H1 (cell line): ENCODE measurements around the gene NSUN2. TPM values are rescaled to one million over a fixed set of nuclear protein-coding genes. Genes with fewer than 3 reads are reported as not detected.

Source experiments
- CTCF ChIA-PET: fragments of 300-600 bp; sonication (Branson Sonifier 250); formaldehyde crosslinking; loops from one replicate; lab custom pipeline; 2021; ENCODE audit not compliant: partially characterized antibody; lab: Charles Lee
- POLR2A ChIA-PET: fragments of 300-600 bp; sonication (Branson Sonifier 250); formaldehyde crosslinking; loops from one replicate; lab custom pipeline; 2021; ENCODE audit warnings: inconsistent platforms; ENCODE audit not compliant: partially characterized antibody; lab: Charles Lee
- DNase-seq, 2 experiments: peaks; one replicate each; pipeline versions ENCODE4 v3.0.0 to v3.0.0-alpha.2; 2010 to 2022; ENCODE audit warnings: low spot score in 2 of 2, low read depth in 1 of 2, mixed read lengths in 1 of 2
- FAIRE-seq: peaks from 2 replicates; lab custom pipeline; 2011; peaks lifted over from hg19 to GRCh38; lab: Jason Lieb, UNC
- H2AFZ ChIP-seq: 2 replicates; pipeline ENCODE4 v1.8.1; 2012; ENCODE audit warnings: low read length, inconsistent platforms
- H2AK5ac ChIP-seq: 2 replicates; pipeline ENCODE4 v1.6.1; 2013; ENCODE audit warnings: low read depth, low read length
- H2BK120ac ChIP-seq: replicated peaks from 2 replicates; pipeline ENCODE3; 2013; ENCODE audit warnings: low read depth, low read length, inconsistent platforms
- H2BK12ac ChIP-seq: 2 replicates; pipeline ENCODE4 v1.6.1; 2013; ENCODE audit warnings: low read depth, low read length
- H2BK15ac ChIP-seq: 2 replicates; pipeline ENCODE4 v1.6.1; 2013; ENCODE audit warnings: low read length
- H2BK20ac ChIP-seq: 2 replicates; pipeline ENCODE4 v1.6.1; 2013; ENCODE audit warnings: low read length
- H2BK5ac ChIP-seq: 2 replicates; pipeline ENCODE4 v1.6.1; 2013; ENCODE audit warnings: low read depth, low read length
- H3K14ac ChIP-seq: 2 replicates; pipeline ENCODE4 v1.6.1; 2013; ENCODE audit warnings: inconsistent platforms; ENCODE audit not compliant: insufficient read length
- H3K18ac ChIP-seq: 2 replicates; pipeline ENCODE4 v1.6.1; 2013; ENCODE audit warnings: low read length; ENCODE audit errors: extremely low read depth
- H3K23ac ChIP-seq: 2 replicates; pipeline ENCODE4 v1.6.1; 2013; ENCODE audit warnings: inconsistent platforms; ENCODE audit not compliant: insufficient read length
- H3K23me2 ChIP-seq: 2 replicates; pipeline ENCODE4 v1.6.1; 2013; ENCODE audit warnings: low read depth, low read length
- H3K27ac ChIP-seq: 2 replicates; pipeline ENCODE4 v1.6.1; 2011; ENCODE audit warnings: low read depth, low read length, inconsistent platforms
- H3K27me3 ChIP-seq, 4 experiments: replicated peaks in 1 of 4; 1 replicate in 1 of 4; 2 replicates in 3 of 4; pipeline versions ENCODE4 v1.6.1 to v1.8.1; 2011 to 2013; ENCODE audit warnings: low read length in 3 of 4, mild to moderate bottlenecking in 3 of 4, inconsistent platforms in 2 of 4, mixed read lengths in 2 of 4, moderate library complexity in 1 of 4; ENCODE audit not compliant: control insufficient read depth in 3 of 4, insufficient read depth in 3 of 4; ENCODE audit errors: extremely low read depth in 1 of 4
- H3K36me3 ChIP-seq, 4 experiments: 2 replicates each; pipeline versions ENCODE4 v1.6.1 to v1.8.1; 2011 to 2013; ENCODE audit warnings: mild to moderate bottlenecking in 4 of 4, low read length in 3 of 4, moderate library complexity in 2 of 4, control low read depth in 1 of 4, inconsistent platforms in 1 of 4; ENCODE audit not compliant: insufficient read depth in 4 of 4, control insufficient read depth in 2 of 4
- H3K4ac ChIP-seq: replicated peaks from 2 replicates; pipeline ENCODE3; 2013; ENCODE audit warnings: low read length, low read depth, mixed read lengths, inconsistent platforms; ENCODE audit not compliant: insufficient read length
- H3K4me1 ChIP-seq, 4 experiments: replicated peaks in 1 of 4; 1 replicate in 1 of 4; 2 replicates in 3 of 4; pipeline versions ENCODE4 v1.6.1 to v1.8.1; 2011 to 2013; ENCODE audit warnings: low read length in 3 of 4, inconsistent platforms in 2 of 4, mixed read lengths in 1 of 4; ENCODE audit not compliant: insufficient read depth in 4 of 4, control insufficient read depth in 3 of 4
- H3K4me2 ChIP-seq, 2 experiments: 2 replicates each; pipeline versions ENCODE4 v1.6.1 to v1.8.1; 2011 to 2013; ENCODE audit warnings: low read depth in 2 of 2, low read length in 2 of 2, control low read depth in 1 of 2, inconsistent platforms in 1 of 2, mild to moderate bottlenecking in 1 of 2; ENCODE audit not compliant: insufficient read depth in 1 of 2
- H3K4me3 ChIP-seq, 4 experiments: fragments of 200-600, 300-600 bp in 1 of 4; sonication (generic), shearing (Covaris generic), sonication (Bioruptor Twin) in 1 of 4; 2 replicates each; pipeline versions ENCODE4 v1.5.1 to v1.8.1; 2011 to 2016; ENCODE audit warnings: low read length in 4 of 4, low read depth in 3 of 4, control low read depth in 2 of 4, inconsistent platforms in 2 of 4, mild to moderate bottlenecking in 2 of 4, mixed read lengths in 1 of 4, moderate library complexity in 1 of 4; ENCODE audit not compliant: insufficient read depth in 2 of 4; ENCODE audit errors: extremely low read depth in 1 of 4
- H3K56ac ChIP-seq: replicated peaks from 2 replicates; pipeline ENCODE3; 2013; ENCODE audit warnings: low read depth, mild to moderate bottlenecking, mixed read lengths, low read length, inconsistent platforms; ENCODE audit not compliant: insufficient read length
- H3K79me1 ChIP-seq: 2 replicates; pipeline ENCODE4 v1.6.1; 2013; ENCODE audit warnings: low read depth, low read length, control low read depth
- H3K79me2 ChIP-seq, 2 experiments: 2 replicates each; pipeline versions ENCODE4 v1.6.1 to v1.8.1; 2012 to 2013; ENCODE audit warnings: low read length in 2 of 2, mild to moderate bottlenecking in 2 of 2, inconsistent platforms in 1 of 2; ENCODE audit not compliant: insufficient read depth in 2 of 2, control insufficient read depth in 1 of 2
- H3K9ac ChIP-seq, 4 experiments: replicated peaks in 1 of 4; 1 replicate in 1 of 4; 2 replicates in 3 of 4; pipeline versions ENCODE4 v1.6.1 to v1.8.1; 2011 to 2013; ENCODE audit warnings: low read depth in 3 of 4, low read length in 3 of 4, control low read depth in 2 of 4, mild to moderate bottlenecking in 2 of 4, moderate library complexity in 2 of 4, inconsistent platforms in 1 of 4; ENCODE audit errors: extremely low read depth in 1 of 4
- H3K9me3 ChIP-seq, 2 experiments: 2 replicates each; pipeline versions ENCODE4 v1.6.1 to v1.8.1; 2012 to 2013; ENCODE audit warnings: mild to moderate bottlenecking in 2 of 2, moderate library complexity in 2 of 2, control low read depth in 1 of 2, inconsistent platforms in 1 of 2, low read depth in 1 of 2, low read length in 1 of 2, mixed read lengths in 1 of 2; ENCODE audit not compliant: insufficient read depth in 2 of 2
- H4K20me1 ChIP-seq, 2 experiments: replicated peaks in 1 of 2; 2 replicates each; pipeline versions ENCODE3 to v1.8.1; 2011 to 2013; ENCODE audit warnings: inconsistent platforms in 2 of 2, low read length in 2 of 2, mild to moderate bottlenecking in 1 of 2; ENCODE audit not compliant: insufficient read depth in 2 of 2, control insufficient read depth in 1 of 2
- H4K5ac ChIP-seq: 2 replicates; pipeline ENCODE4 v1.6.1; 2013; ENCODE audit warnings: low read length, low read depth, mixed read lengths, inconsistent platforms; ENCODE audit not compliant: insufficient read length
- H4K8ac ChIP-seq: 2 replicates; pipeline ENCODE4 v1.8.0; 2013; ENCODE audit warnings: mild to moderate bottlenecking, moderate library complexity, low read length, inconsistent platforms; ENCODE audit not compliant: insufficient read depth; ENCODE audit errors: extremely low read depth
- H4K91ac ChIP-seq: replicated peaks from 2 replicates; pipeline ENCODE3; 2013; ENCODE audit warnings: low read length, mixed read lengths, inconsistent platforms; ENCODE audit not compliant: insufficient read length
- CBX5 ChIP-seq: fragments of 300-800, 300-1000 bp; sonication (generic); IDR thresholded peaks from 2 replicates; pipeline ENCODE4 v1.7.1; 2016; ENCODE audit warnings: antibody characterized with exemption, low read length, low read depth
- CEBPB ChIP-seq: IDR thresholded peaks from 2 replicates; pipeline ENCODE4 v1.6.1; 2012; ENCODE audit warnings: low read depth, low read length
- CHD2 ChIP-seq: IDR thresholded peaks from 2 replicates; pipeline ENCODE4 v1.6.1; 2012; ENCODE audit warnings: low read length, improper control_type of control experiment
- FOSL1 ChIP-seq: IDR thresholded peaks from 2 replicates; pipeline ENCODE4 v1.6.1; 2011; ENCODE audit warnings: mild to moderate bottlenecking, low read depth, low read length, moderate library complexity; ENCODE audit not compliant: insufficient read depth
- KDM1A ChIP-seq: fragments of 200-600, 300-600 bp; sonication (generic); IDR thresholded peaks from 2 replicates; pipeline ENCODE4 v1.7.1; 2016; ENCODE audit warnings: mild to moderate bottlenecking, low read length, borderline replicate concordance
- SIX5 ChIP-seq: IDR thresholded peaks from 2 replicates; pipeline ENCODE4 v1.6.1; 2011; ENCODE audit warnings: mild to moderate bottlenecking, low read depth, low read length
- SRF ChIP-seq: IDR thresholded peaks from 2 replicates; pipeline ENCODE4 v1.6.1; 2011; ENCODE audit warnings: mild to moderate bottlenecking, low read depth, low read length, moderate library complexity
- TAF7 ChIP-seq: optimal IDR thresholded peaks from 2 replicates; pipeline ENCODE3; 2011; ENCODE audit warnings: low read depth, mild to moderate bottlenecking, inconsistent platforms, low read length, moderate library complexity, borderline replicate concordance
- TEAD4 ChIP-seq: IDR thresholded peaks from 2 replicates; pipeline ENCODE4 v1.6.1; 2012; ENCODE audit warnings: low read depth, low read length, inconsistent platforms, mixed read lengths
- WGBS, 2 experiments: shearing (Covaris generic) in 1 of 2; methylation state at CpG; one replicate each; pipeline versions ENCODE4 v1.1.6 to v1.1.7; 2013 to 2015; ENCODE audit warnings: low lambda C conversion rate in 2 of 2, mixed read lengths in 2 of 2, inconsistent platforms in 1 of 2, low coverage in 1 of 2, missing lambda C conversion rate in 1 of 2; ENCODE audit not compliant: insufficient replicate concordance in 2 of 2, insufficient coverage in 1 of 2, insufficient read length in 1 of 2; ENCODE audit errors: extremely low coverage in 1 of 2, missing lambda C conversion rate in 1 of 2; 5-methylcytosine and 5-hydroxymethylcytosine counted together
- polyA plus RNA-seq, 7 experiments: library from polyadenylated mRNA; depleted of rRNA in 3 of 7; stranded (reverse) in 5 of 7; unstranded in 2 of 7; fragments of >200 nt in 5 of 7; fragments of 200-250 nt in 2 of 7; gene quantifications; 1 replicate in 5 of 7; 2 replicates in 1 of 7; 4 replicates in 1 of 7; pipeline versions ENCODE4 v1.2.1 to v1.2.3, GENCODE V29; 2011 to 2013; ENCODE audit warnings: missing spikeins in 2 of 7, mixed read lengths in 2 of 7
- total RNA-seq: library from RNA; stranded (reverse); fragmentation: NEBNext Ultra II Directional; extraction: Animal tissue kit (Norgen Biotek cat#: 25700); gene quantifications from 2 replicates; pipeline ENCODE4 v1.2.1, GENCODE V29; 2021

The NSUN2 gene
- total and polyA plus RNA-seq, 2 of the 8 experiments (the other 6 are each of a cell fraction or from before 2014, with no cell fraction given): 47.3 to 94.7 TPM

- no peak overlapping the region for H2BK12ac ChIP-seq
- no peak overlapping the region for H3K14ac ChIP-seq
Observed at GRCh38 chr5:6673031-6673430, 40.2 kb upstream of the NSUN2 start.

More at GRCh38 chr5:6673031-6673430, 40.2 kb upstream of the NSUN2 start:
- POLR2A ChIA-PET: interaction anchor here (1.6 kb wide), 1 partner anchor 9 kb away, joined by 6 read pairs; no protein-coding TSS in a partner anchor
- H3K9me3 ChIP-seq: peaks cover 12 to 19% of the 10 kb centered on the region in 2 experiments
- no peak overlapping the region for H4K5ac ChIP-seq
- H3K36me3 ChIP-seq: peaks cover 0 to 17% (median 1%) of the 10 kb centered on the region in 4 experiments; a peak in 4 of 8 replicates
- no peaks in the 10 kb centered on the region for H3K4me1 ChIP-seq
- no peak for TF ChIP-seq SIX5
- TF ChIP-seq TEAD4: no peak
- TF ChIP-seq CEBPB: no peak
- TF ChIP-seq CBX5: no peak
- TF ChIP-seq CHD2: no peak
- TF ChIP-seq KDM1A: no peak
- TF ChIP-seq FOSL1: no peak
- TF ChIP-seq TAF7: no peak
- TF ChIP-seq SRF: no peak
- H3K4me3 ChIP-seq: no peak overlapping the region
- H2BK15ac ChIP-seq: no peak overlapping the region
- no peak overlapping the region for H4K8ac ChIP-seq
- 92% methylated on average over 5 of the region's 5 CpGs; no CpG with 5 or more reads in 1 of the 2 experiments for WGBS, 2 experiments
- H3K18ac ChIP-seq: no peak overlapping the region
- H3K27ac ChIP-seq: no peak overlapping the region
- no peak overlapping the region for H3K9ac ChIP-seq
- no peak overlapping the region for H3K4me2 ChIP-seq
- no peaks in the 10 kb centered on the region for H3K27me3 ChIP-seq
- no peaks in the 10 kb centered on the region for H3K79me1 ChIP-seq
- H2AK5ac ChIP-seq: no peak overlapping the region
- H4K20me1 ChIP-seq: no peaks in the 10 kb centered on the region
- FAIRE-seq: no peak
- no peak overlapping the region for H3K23ac ChIP-seq
- H2BK5ac ChIP-seq: no peak overlapping the region
- H2BK120ac ChIP-seq: no peak overlapping the region
- no peak overlapping the region for H2BK20ac ChIP-seq
- no peak overlapping the region for H2AFZ ChIP-seq
- H3K4ac ChIP-seq: no peak overlapping the region
- H3K23me2 ChIP-seq: no peaks in the 10 kb centered on the region
- H3K79me2 ChIP-seq: no peaks in the 10 kb centered on the region
- DNase-seq: no peak
- CTCF ChIA-PET: no interaction called here
- H4K91ac ChIP-seq: no peak overlapping the region
- no peak overlapping the region for H3K56ac ChIP-seq
